Body of pancreas (tissue), 4 donors: Measurements from ENCODE around the gene KLHL6. TPM values are rescaled to one million over a fixed set of nuclear protein-coding genes. Genes with fewer than 3 reads are reported as not detected.

Experiments
- ATAC-seq: fragments of 150-250 bp; one replicate; pipeline ENCODE4 v1.9.1; 2016
- DNase-seq, 4 donors: peaks; one replicate each; pipeline ENCODE4 v3.0.0-alpha.2; 2019
- H3K27ac ChIP-seq, 4 donors: fragments of 200-600 bp; sonication (generic); 1 replicate in 3 of 4; 2 replicates in 1 of 4; pipeline versions ENCODE4 v1.5.1 to v1.6.1; 2016 to 2019; ENCODE audit warnings: mild to moderate bottlenecking in 1 of 4, mixed read lengths in 1 of 4, moderate library complexity in 1 of 4
- H3K27me3 ChIP-seq, 2 donors: fragments of 200-600 bp; sonication (generic); one replicate each; pipeline ENCODE4 v1.6.0; 2016; ENCODE audit warnings: mild to moderate bottlenecking in 1 of 2
- H3K36me3 ChIP-seq, 2 donors: fragments of 200-600 bp; sonication (generic); replicated peaks in 1 of 2; 2 replicates each; pipeline ENCODE4 v1.5.1; 2016; ENCODE audit warnings: low read depth in 2 of 2; ENCODE audit not compliant: insufficient read depth in 1 of 2
- H3K4me1 ChIP-seq: fragments of 200-600 bp; sonication (generic); one replicate; pipeline ENCODE4 v1.6.0; 2016
- H3K4me3 ChIP-seq, 2 donors: fragments of 200-600 bp; sonication (generic); 1 replicate in 1 of 2; 2 replicates in 1 of 2; pipeline ENCODE4 v1.5.1; 2016 to 2019
- H3K9me3 ChIP-seq, 3 donors: fragments of 200-600 bp; sonication (generic); 1 replicate in 2 of 3; 2 replicates in 1 of 3; pipeline ENCODE4 v1.5.1; 2016
- CTCF ChIP-seq, 7 experiments: fragments of 450-650 bp in 4 of 7; fragments of 200-600 bp in 3 of 7; sonication (generic) in 3 of 7; IDR thresholded peaks; one replicate each; pipeline ENCODE4 v1.5.1; 2016 to 2019; ENCODE audit warnings: antibody characterized with exemption in 7 of 7
- POLR2A ChIP-seq, 3 donors: fragments of 450-650 bp; IDR thresholded peaks; one replicate each; pipeline ENCODE4 v1.6.1; 2016; ENCODE audit warnings: antibody characterized with exemption in 3 of 3, mild to moderate bottlenecking in 2 of 3
- WGBS, 2 donors: methylation state at CpG; one replicate each; pipeline ENCODE4 v1.1.5; 2017; 5-methylcytosine and 5-hydroxymethylcytosine counted together
- intact Hi-C: fragments of 100-400 bp; cut with DNase I; formaldehyde crosslinking; loops from one replicate; pipeline ENCODE4 v1.15.1; 2023
- total RNA-seq, 2 donors: library from RNA; depleted of rRNA; stranded (reverse); fragments of >200 nt; gene quantifications; one replicate each; pipeline ENCODE4 v1.1.0, GENCODE V29; 2016

KLHL6 gene
- total RNA-seq, 2 donors from 2014 or later = 1.6 TPM

DNA sequence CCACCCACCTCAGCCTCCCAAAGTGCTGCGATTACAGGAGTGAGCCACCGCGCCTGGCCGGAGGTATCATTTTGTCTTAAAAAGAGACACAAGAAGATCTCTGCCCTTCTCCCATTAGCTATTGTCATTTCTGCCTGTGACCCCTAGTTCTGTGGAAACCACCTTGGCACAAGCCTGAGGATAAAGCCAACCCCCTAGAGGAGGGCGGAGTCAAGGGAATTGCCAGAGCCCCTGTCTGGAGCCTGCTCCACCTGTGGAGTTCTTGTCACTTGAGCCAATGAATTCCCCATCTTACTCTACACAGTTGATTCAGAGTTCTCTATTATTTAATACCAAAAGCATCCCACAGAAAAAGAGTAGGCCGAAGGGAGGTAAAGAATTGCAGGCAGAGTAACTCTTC lies 34.9 kb upstream of the KLHL6 start:
- Histone ChIP-seq H3K27me3 (no peaks in the 10 kb centered on the region), H3K36me3 (no peaks in the 10 kb centered on the region), H3K9me3 (no peaks in the 10 kb centered on the region), H3K4me3 (no peak overlapping the region), H3K4me1 (no peaks in the 10 kb centered on the region), H3K27ac (no peak overlapping the region)
- DNase-seq = no peak
- TF ChIP-seq CTCF (IDR thresholded peaks at IDR 0.05) (no peak), POLR2A (IDR thresholded peaks at IDR 0.05) (no peak)
- ATAC-seq = no peak
- intact Hi-C loops = no loop called here
- 90 to 96% methylated on average over 5 to 6 of the region's 6 CpGs for WGBS, 2 donors

DNA sequence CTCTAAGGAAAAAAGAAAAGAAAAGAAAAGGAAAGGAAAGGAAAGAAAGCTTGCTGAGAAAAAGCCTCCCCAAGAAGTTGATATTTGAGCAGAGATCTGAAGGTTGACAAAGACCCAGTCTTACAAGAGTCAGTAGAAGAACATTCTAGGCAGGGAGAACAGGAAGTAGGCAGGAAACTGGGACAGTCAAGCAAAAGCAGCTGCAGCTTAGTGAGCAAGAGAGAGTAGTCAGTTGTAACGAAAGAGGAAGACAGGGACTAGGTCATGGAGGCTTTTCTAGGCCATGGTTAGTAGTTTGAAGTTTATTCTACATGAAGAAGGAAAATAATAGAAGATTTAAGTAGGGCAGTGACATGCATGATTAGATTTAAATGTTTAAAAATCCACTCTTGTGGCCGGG lies 31.8 kb upstream of the KLHL6 start:
- no peak for TF ChIP-seq POLR2A (IDR thresholded peaks at IDR 0.05)
- no peak for TF ChIP-seq CTCF (IDR thresholded peaks at IDR 0.05)
- H3K36me3 ChIP-seq = no peaks in the 10 kb centered on the region
- intact Hi-C loops = no loop called here
- no peak overlapping the region for H3K27ac ChIP-seq
- ATAC-seq (no peak), DNase-seq (peak in 1 of 4 donors; percentile 22)
- no peaks in the 10 kb centered on the region for H3K9me3 ChIP-seq
- H3K4me3 ChIP-seq = no peak overlapping the region
- no peaks in the 10 kb centered on the region for H3K4me1 ChIP-seq
- H3K27me3 ChIP-seq = no peaks in the 10 kb centered on the region
- 78 to 81% methylated on average over 2 of the region's 2 CpGs for WGBS, 2 donors

DNA sequence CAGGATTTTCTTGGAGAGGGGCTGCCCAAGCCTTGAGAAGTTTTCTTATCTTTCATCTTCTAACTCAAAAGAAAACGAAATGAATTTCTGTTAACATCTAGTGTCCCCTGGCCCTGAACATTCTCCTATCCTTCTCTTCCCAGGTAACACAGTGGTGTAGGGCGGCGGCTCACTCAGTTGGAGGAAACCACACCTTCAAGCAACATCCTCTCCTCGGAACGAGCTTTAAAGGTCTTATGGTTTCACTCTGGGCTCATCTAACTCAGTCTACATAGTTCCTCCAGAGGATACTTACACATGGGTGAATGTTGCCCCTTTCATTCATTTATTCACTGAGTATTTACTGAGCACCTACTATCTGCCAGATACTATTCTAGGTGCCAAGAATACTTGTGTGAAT lies 31.0 kb upstream of the KLHL6 start:
- DNase-seq (no peak), ATAC-seq (no peak)
- H3K36me3 ChIP-seq = no peaks in the 10 kb centered on the region
- no peak overlapping the region for H3K27ac ChIP-seq
- TF ChIP-seq POLR2A (IDR thresholded peaks at IDR 0.05) (no peak), CTCF (IDR thresholded peaks at IDR 0.05) (no peak)
- no peaks in the 10 kb centered on the region for H3K9me3 ChIP-seq
- H3K4me1 ChIP-seq = no peaks in the 10 kb centered on the region
- H3K4me3 ChIP-seq = no peak overlapping the region
- 74 to 77% methylated on average over 5 of the region's 5 CpGs for WGBS, 2 donors
- H3K27me3 ChIP-seq = no peaks in the 10 kb centered on the region
- intact Hi-C loops = no loop called here

DNA sequence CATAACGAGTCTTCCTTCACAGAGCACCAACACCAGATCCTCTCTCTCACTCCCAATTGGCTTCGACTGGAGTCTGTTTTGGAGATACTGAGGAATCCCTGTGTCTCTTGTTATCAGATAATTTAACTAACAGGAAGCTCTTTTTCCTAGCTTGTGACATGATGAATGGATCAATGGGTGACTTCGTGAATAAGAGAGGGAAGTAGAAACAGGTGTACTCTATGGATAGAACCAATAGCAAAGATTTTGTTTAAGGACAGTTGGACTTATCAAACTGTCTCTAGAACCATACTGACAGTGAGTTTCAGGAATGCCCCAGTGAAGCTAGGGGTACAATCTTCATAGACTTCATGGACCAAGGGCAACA lies 29.4 kb upstream of the KLHL6 start:
- no peaks in the 10 kb centered on the region for H3K27me3 ChIP-seq
- intact Hi-C loops = no loop called here
- no peaks in the 10 kb centered on the region for H3K36me3 ChIP-seq
- DNase-seq (no peak), ATAC-seq (no peak)
- H3K27ac ChIP-seq = no peak overlapping the region
- TF ChIP-seq POLR2A (IDR thresholded peaks at IDR 0.05) (no peak), CTCF (IDR thresholded peaks at IDR 0.05) (no peak)
- no peak overlapping the region for H3K4me3 ChIP-seq
- peaks cover 8% of the 10 kb centered on the region for H3K4me1 ChIP-seq
- no peaks in the 10 kb centered on the region for H3K9me3 ChIP-seq
- 75 to 85% methylated on average over 3 of the region's 3 CpGs for WGBS, 2 donors

DNA sequence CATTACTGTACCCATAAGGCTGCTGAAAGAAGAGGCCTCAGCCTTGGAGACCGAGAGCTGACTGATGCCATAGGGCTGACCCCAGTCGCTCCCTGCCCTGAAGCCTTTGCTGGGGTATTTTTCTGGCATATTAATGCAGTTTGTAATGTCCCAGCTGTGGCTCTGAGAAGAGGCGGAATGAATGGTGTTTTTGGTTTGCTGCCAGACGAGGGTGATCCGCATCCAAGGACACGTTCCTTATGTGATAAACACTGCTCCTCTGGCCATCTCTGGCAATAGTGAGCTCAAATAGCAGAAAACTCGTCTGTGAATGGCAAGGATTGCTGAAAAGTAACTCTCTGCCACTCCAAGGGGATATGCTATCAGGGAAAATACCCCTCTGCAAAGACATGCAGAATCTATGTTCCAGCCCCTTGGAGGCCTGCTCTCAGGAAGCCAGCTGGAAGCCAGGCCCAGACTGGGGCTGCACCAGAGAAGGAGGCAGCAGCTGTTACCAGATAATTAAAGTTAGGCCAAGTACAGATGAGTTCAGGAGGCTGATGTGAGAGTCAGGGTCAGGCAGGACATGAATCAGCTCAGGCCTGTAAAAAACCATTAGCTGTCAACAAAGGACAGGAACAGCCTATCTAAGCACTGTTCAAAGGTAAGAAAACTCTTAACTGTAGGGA lies 28.9 kb upstream of the KLHL6 start:
- Histone ChIP-seq H3K27ac (no peak overlapping the region), H3K36me3 (no peaks in the 10 kb centered on the region), H3K9me3 (no peaks in the 10 kb centered on the region), H3K4me3 (no peak overlapping the region), H3K27me3 (no peaks in the 10 kb centered on the region), H3K4me1 (peaks cover 8% of the 10 kb centered on the region)
- peak in 2 of 4 donors; percentile 30 to 43 for DNase-seq
- no peak for TF ChIP-seq CTCF (IDR thresholded peaks at IDR 0.05)
- TF ChIP-seq POLR2A (IDR thresholded peaks at IDR 0.05) = no peak
- intact Hi-C loops = no loop called here
- WGBS, 2 donors = 63 to 69% methylated on average over 7 of the region's 7 CpGs
- no peak for ATAC-seq
